ENCODE results near the gene USH2A.
"Not testable (repeated sequence)": the region's sequence is repeated elsewhere in the genome, so short reads cannot be mapped to it uniquely, and the experiment has no call there.

GRCh38 chr1:216340542-216340941 is 82.7 kb downstream of the USH2A start:
- TF ChIP-seq, protein P1, sequence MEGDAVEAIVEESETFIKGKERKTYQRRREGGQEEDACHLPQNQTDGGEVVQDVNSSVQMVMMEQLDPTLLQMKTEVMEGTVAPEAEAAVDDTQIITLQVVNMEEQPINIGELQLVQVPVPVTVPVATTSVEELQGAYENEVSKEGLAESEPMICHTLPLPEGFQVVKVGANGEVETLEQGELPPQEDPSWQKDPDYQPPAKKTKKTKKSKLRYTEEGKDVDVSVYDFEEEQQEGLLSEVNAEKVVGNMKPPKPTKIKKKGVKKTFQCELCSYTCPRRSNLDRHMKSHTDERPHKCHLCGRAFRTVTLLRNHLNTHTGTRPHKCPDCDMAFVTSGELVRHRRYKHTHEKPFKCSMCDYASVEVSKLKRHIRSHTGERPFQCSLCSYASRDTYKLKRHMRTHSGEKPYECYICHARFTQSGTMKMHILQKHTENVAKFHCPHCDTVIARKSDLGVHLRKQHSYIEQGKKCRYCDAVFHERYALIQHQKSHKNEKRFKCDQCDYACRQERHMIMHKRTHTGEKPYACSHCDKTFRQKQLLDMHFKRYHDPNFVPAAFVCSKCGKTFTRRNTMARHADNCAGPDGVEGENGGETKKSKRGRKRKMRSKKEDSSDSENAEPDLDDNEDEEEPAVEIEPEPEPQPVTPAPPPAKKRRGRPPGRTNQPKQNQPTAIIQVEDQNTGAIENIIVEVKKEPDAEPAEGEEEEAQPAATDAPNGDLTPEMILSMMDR (IDR thresholded peaks at IDR 0.05), result not testable (repeated sequence)
- not testable (repeated sequence) for TF ChIP-seq POLR2A (IDR thresholded peaks at IDR 0.05; ENCODE audit: low read depth); EP300 (IDR thresholded peaks at IDR 0.05)
